ENCODE results near the gene HBS1L.

Gene HBS1L

GRCh38 chr6:134948142-134948541 is 106.5 kb downstream of the HBS1L start:
- TF ChIP-seq, protein P1, sequence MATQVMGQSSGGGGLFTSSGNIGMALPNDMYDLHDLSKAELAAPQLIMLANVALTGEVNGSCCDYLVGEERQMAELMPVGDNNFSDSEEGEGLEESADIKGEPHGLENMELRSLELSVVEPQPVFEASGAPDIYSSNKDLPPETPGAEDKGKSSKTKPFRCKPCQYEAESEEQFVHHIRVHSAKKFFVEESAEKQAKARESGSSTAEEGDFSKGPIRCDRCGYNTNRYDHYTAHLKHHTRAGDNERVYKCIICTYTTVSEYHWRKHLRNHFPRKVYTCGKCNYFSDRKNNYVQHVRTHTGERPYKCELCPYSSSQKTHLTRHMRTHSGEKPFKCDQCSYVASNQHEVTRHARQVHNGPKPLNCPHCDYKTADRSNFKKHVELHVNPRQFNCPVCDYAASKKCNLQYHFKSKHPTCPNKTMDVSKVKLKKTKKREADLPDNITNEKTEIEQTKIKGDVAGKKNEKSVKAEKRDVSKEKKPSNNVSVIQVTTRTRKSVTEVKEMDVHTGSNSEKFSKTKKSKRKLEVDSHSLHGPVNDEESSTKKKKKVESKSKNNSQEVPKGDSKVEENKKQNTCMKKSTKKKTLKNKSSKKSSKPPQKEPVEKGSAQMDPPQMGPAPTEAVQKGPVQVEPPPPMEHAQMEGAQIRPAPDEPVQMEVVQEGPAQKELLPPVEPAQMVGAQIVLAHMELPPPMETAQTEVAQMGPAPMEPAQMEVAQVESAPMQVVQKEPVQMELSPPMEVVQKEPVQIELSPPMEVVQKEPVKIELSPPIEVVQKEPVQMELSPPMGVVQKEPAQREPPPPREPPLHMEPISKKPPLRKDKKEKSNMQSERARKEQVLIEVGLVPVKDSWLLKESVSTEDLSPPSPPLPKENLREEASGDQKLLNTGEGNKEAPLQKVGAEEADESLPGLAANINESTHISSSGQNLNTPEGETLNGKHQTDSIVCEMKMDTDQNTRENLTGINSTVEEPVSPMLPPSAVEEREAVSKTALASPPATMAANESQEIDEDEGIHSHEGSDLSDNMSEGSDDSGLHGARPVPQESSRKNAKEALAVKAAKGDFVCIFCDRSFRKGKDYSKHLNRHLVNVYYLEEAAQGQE (IDR thresholded peaks at IDR 0.05; ENCODE audit: insufficient replicate concordance, low read depth) = no peak
- TF ChIP-seq SPI1 (IDR thresholded peaks at IDR 0.05; ENCODE audit: borderline replicate concordance, low read depth) = no peak
- TF ChIP-seq POLR2AphosphoS5 (IDR thresholded peaks at IDR 0.05; ENCODE audit: low read depth) = no peak
- TF ChIP-seq, protein P2, sequence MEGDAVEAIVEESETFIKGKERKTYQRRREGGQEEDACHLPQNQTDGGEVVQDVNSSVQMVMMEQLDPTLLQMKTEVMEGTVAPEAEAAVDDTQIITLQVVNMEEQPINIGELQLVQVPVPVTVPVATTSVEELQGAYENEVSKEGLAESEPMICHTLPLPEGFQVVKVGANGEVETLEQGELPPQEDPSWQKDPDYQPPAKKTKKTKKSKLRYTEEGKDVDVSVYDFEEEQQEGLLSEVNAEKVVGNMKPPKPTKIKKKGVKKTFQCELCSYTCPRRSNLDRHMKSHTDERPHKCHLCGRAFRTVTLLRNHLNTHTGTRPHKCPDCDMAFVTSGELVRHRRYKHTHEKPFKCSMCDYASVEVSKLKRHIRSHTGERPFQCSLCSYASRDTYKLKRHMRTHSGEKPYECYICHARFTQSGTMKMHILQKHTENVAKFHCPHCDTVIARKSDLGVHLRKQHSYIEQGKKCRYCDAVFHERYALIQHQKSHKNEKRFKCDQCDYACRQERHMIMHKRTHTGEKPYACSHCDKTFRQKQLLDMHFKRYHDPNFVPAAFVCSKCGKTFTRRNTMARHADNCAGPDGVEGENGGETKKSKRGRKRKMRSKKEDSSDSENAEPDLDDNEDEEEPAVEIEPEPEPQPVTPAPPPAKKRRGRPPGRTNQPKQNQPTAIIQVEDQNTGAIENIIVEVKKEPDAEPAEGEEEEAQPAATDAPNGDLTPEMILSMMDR (IDR thresholded peaks at IDR 0.05; ENCODE audit: insufficient read depth, low read length) = no peak
- TF ChIP-seq GABPA (IDR thresholded peaks at IDR 0.05; ENCODE audit: low read depth) = no peak
- DNase-seq (ENCODE audit: low read depth in 1 of 2, low spot score in 1 of 2) = no peak
- no peak overlapping the region for H3K27ac ChIP-seq (replicated peaks)
- H3K27me3 ChIP-seq (ENCODE audit: insufficient read depth, poor library complexity, severe bottlenecking) = peaks cover 2% of the 10 kb centered on the region
- no peak overlapping the region for H3K4me3 ChIP-seq (replicated peaks; ENCODE audit: insufficient read depth, low read length)

GRCh38 chr6:134945045-134945444 is 109.6 kb downstream of the HBS1L start:
- H3K27me3 ChIP-seq (ENCODE audit: insufficient read depth, poor library complexity, severe bottlenecking) = peaks cover 2% of the 10 kb centered on the region
- no peak overlapping the region for H3K4me3 ChIP-seq (replicated peaks; ENCODE audit: insufficient read depth, low read length)
- DNase-seq (ENCODE audit: low read depth in 1 of 2, low spot score in 1 of 2) = no peak
- TF ChIP-seq, protein P2 (IDR thresholded peaks at IDR 0.05; ENCODE audit: insufficient read depth, low read length) = no peak
- TF ChIP-seq POLR2AphosphoS5 (IDR thresholded peaks at IDR 0.05; ENCODE audit: low read depth) = no peak
- TF ChIP-seq, protein P1 (IDR thresholded peaks at IDR 0.05; ENCODE audit: insufficient replicate concordance, low read depth) = no peak
- TF ChIP-seq SPI1 (IDR thresholded peaks at IDR 0.05; ENCODE audit: borderline replicate concordance, low read depth) = no peak
- TF ChIP-seq GABPA (IDR thresholded peaks at IDR 0.05; ENCODE audit: low read depth) = no peak
- H3K27ac ChIP-seq (replicated peaks) = no peak overlapping the region

GRCh38 chr6:134943522-134944111 is 111.0 kb downstream of the HBS1L start:
- no peak for TF ChIP-seq SPI1 (IDR thresholded peaks at IDR 0.05; ENCODE audit: borderline replicate concordance, low read depth)
- TF ChIP-seq, protein P1 (IDR thresholded peaks at IDR 0.05; ENCODE audit: insufficient replicate concordance, low read depth) = no peak
- TF ChIP-seq POLR2AphosphoS5 (IDR thresholded peaks at IDR 0.05; ENCODE audit: low read depth) = no peak
- TF ChIP-seq GABPA (IDR thresholded peaks at IDR 0.05; ENCODE audit: low read depth) = no peak
- H3K27me3 ChIP-seq (ENCODE audit: insufficient read depth, poor library complexity, severe bottlenecking) = peaks cover 2% of the 10 kb centered on the region
- H3K4me3 ChIP-seq (replicated peaks; ENCODE audit: insufficient read depth, low read length) = no peak overlapping the region
- no peak overlapping the region for H3K27ac ChIP-seq (replicated peaks)
- DNase-seq (ENCODE audit: low read depth in 1 of 2, low spot score in 1 of 2) = no peak

Measured in HL-60 (cell line).